Neural progenitor cell (in vitro differentiated cells): ENCODE results near the gene IL1R2. TPM values are rescaled to one million over a fixed set of nuclear protein-coding genes. Genes with fewer than 3 reads are reported as not detected.
A peak's percentile ranks its signal among the peaks of the same experiment; 100 is the strongest.

Experiments used
- DNase-seq: peaks from one replicate; pipeline ENCODE4 v3.0.0-alpha.2; 2016; ENCODE audit warnings: low spot score
- H2AFZ ChIP-seq: fragments of 200-600 bp; sonication (generic); replicated peaks from 2 replicates; pipeline ENCODE4 v1.6.1; 2016; ENCODE audit warnings: antibody characterized with exemption
- H3F3A ChIP-seq: fragments of 200-600 bp; sonication (generic); 2 replicates; pipeline ENCODE4 v1.6.1; 2016; ENCODE audit warnings: antibody characterized with exemption, low read depth
- H3K27ac ChIP-seq: fragments of 200-600 bp; sonication (generic); 2 replicates; pipeline ENCODE4 v1.5.1; 2016; ENCODE audit warnings: mild to moderate bottlenecking
- H3K27me3 ChIP-seq: fragments of 200-600 bp; sonication (generic); 2 replicates; pipeline ENCODE4 v1.6.1; 2016; ENCODE audit warnings: mild to moderate bottlenecking, moderate library complexity
- H3K36me3 ChIP-seq: fragments of 200-600 bp; sonication (generic); 2 replicates; pipeline ENCODE4 v1.5.1; 2016
- H3K4me1 ChIP-seq: fragments of 200-600 bp; sonication (generic); 2 replicates; pipeline ENCODE4 v1.6.1; 2016; ENCODE audit warnings: mixed run types
- H3K4me2 ChIP-seq: fragments of 200-600 bp; sonication (generic); 2 replicates; pipeline ENCODE4 v1.6.1; 2016
- H3K4me3 ChIP-seq: fragments of 200-600 bp; sonication (generic); 2 replicates; pipeline ENCODE4 v1.5.1; 2016
- H3K79me2 ChIP-seq: fragments of 200-600 bp; sonication (generic); 2 replicates; pipeline ENCODE4 v1.6.1; 2016; ENCODE audit warnings: low read depth
- H3K9ac ChIP-seq: fragments of 200-600 bp; sonication (generic); 2 replicates; pipeline ENCODE4 v1.6.1; 2016
- H3K9me3 ChIP-seq: fragments of 200-600 bp; sonication (generic); 2 replicates; pipeline ENCODE4 v1.5.1; 2016; ENCODE audit warnings: low read depth
- H4K20me1 ChIP-seq: fragments of 200-600 bp; sonication (generic); 2 replicates; pipeline ENCODE4 v1.6.1; 2016; ENCODE audit warnings: low read depth
- H3K27ac Mint-ChIP-seq: 3 replicates; pipeline ENCODE4 v1.8.0; 2021; ENCODE audit warnings: mixed read lengths
- H3K27me3 Mint-ChIP-seq: 2 replicates; pipeline ENCODE4 v1.8.0; 2022; ENCODE audit warnings: low read depth, mild to moderate bottlenecking, inconsistent platforms, moderate library complexity, mixed read lengths; ENCODE audit not compliant: insufficient read depth
- H3K36me3 Mint-ChIP-seq: 3 replicates; pipeline ENCODE4 v1.8.0; 2021; ENCODE audit warnings: mixed read lengths
- H3K4me1 Mint-ChIP-seq: 3 replicates; pipeline ENCODE4 v1.8.0; 2021; ENCODE audit warnings: mixed read lengths
- H3K4me3 Mint-ChIP-seq: 3 replicates; pipeline ENCODE4 v1.8.0; 2021; ENCODE audit warnings: mild to moderate bottlenecking, moderate library complexity, mixed read lengths
- H3K9me3 Mint-ChIP-seq: 3 replicates; pipeline ENCODE4 v1.8.0; 2020; ENCODE audit warnings: mixed read lengths
- CTCF ChIP-seq: fragments of 200-600 bp; sonication (generic); IDR thresholded peaks from 2 replicates; pipeline ENCODE4 v1.5.1; 2017; ENCODE audit warnings: antibody characterized with exemption, mild to moderate bottlenecking
- EZH2 ChIP-seq: fragments of 200-600 bp; sonication (generic); IDR thresholded peaks from 2 replicates; pipeline ENCODE4 v1.6.1; 2017; ENCODE audit warnings: antibody characterized with exemption, mild to moderate bottlenecking, moderate library complexity
- EZH2phosphoT487 ChIP-seq: fragments of 200-600 bp; sonication (generic); IDR thresholded peaks from 2 replicates; pipeline ENCODE4 v1.6.1; 2017; ENCODE audit warnings: antibody characterized with exemption
- total RNA-seq: library from RNA; depleted of rRNA; stranded (reverse); fragments of >200 nt; gene quantifications from 2 replicates; pipeline ENCODE4 v1.2.3, GENCODE V29; 2015; ENCODE audit warnings: low replicate concordance

Gene IL1R2
- total RNA-seq, 1 donor from 2014 or later, result not detected

GRCh38 chr2:101972621-101973434 is 18.9 kb upstream of the IL1R2 start:
- Histone ChIP-seq H3K27me3 (no peaks in the 10 kb centered on the region), H3K9ac (no peak overlapping the region), H3K4me2 (no peak overlapping the region), H3K4me1 (peaks cover 17% of the 10 kb centered on the region), H3K4me3 (no peak overlapping the region), H3K9me3 (no peaks in the 10 kb centered on the region), H3K36me3 (no peaks in the 10 kb centered on the region), H3K27ac (no peak overlapping the region), H3F3A (peaks cover 12% of the 10 kb centered on the region), H4K20me1 (no peaks in the 10 kb centered on the region), H2AFZ (no peak overlapping the region), H3K79me2 (no peaks in the 10 kb centered on the region)
- Mint-ChIP-seq H3K36me3 (no peaks in the 10 kb centered on the region), H3K9me3 (peaks cover 10% of the 10 kb centered on the region), H3K4me1 (peaks cover 27% of the 10 kb centered on the region), H3K27ac (peak overlapping the region; percentile 58), H3K27me3 (no peaks in the 10 kb centered on the region), H3K4me3 (no peak overlapping the region)
- no peak for DNase-seq
- TF ChIP-seq EZH2 (no peak), CTCF (no peak), EZH2phosphoT487 (no peak)

GRCh38 chr2:101974663-101975062 is 17.1 kb upstream of the IL1R2 start:
- DNase-seq, result peak; percentile 78
- no peak overlapping the region for H3K4me3 ChIP-seq
- H3K4me2 ChIP-seq, result peak overlapping the region; percentile 65
- no peak overlapping the region for H3K9ac ChIP-seq
- Mint-ChIP-seq H3K27me3 (no peaks in the 10 kb centered on the region), H3K4me1 (peaks cover 27% of the 10 kb centered on the region), H3K27ac (peak overlapping the region; percentile 76), H3K4me3 (no peak overlapping the region), H3K36me3 (no peaks in the 10 kb centered on the region), H3K9me3 (peaks cover 10% of the 10 kb centered on the region)
- H3F3A ChIP-seq, result peaks cover 12% of the 10 kb centered on the region
- H4K20me1 ChIP-seq, result no peaks in the 10 kb centered on the region
- H3K27ac ChIP-seq, result no peak overlapping the region
- TF ChIP-seq EZH2phosphoT487 (no peak), EZH2 (no peak), CTCF (no peak)
- H3K4me1 ChIP-seq, result peaks cover 17% of the 10 kb centered on the region
- no peaks in the 10 kb centered on the region for H3K27me3 ChIP-seq
- peak overlapping the region; percentile 81 for H2AFZ ChIP-seq
- H3K36me3 ChIP-seq, result no peaks in the 10 kb centered on the region
- no peaks in the 10 kb centered on the region for H3K79me2 ChIP-seq
- no peaks in the 10 kb centered on the region for H3K9me3 ChIP-seq

- Histone ChIP-seq H3K27me3 (no peaks in the 10 kb centered on the region), H3K79me2 (no peaks in the 10 kb centered on the region), H4K20me1 (no peaks in the 10 kb centered on the region), H3K4me2 (peak overlapping the region; percentile 65), H3K36me3 (no peaks in the 10 kb centered on the region), H2AFZ (no peak overlapping the region), H3K9ac (no peak overlapping the region), H3F3A (peaks cover 12% of the 10 kb centered on the region), H3K4me3 (no peak overlapping the region), H3K9me3 (no peaks in the 10 kb centered on the region), H3K4me1 (peaks cover 17% of the 10 kb centered on the region), H3K27ac (no peak overlapping the region)
- H3K27ac Mint-ChIP-seq, result no peak overlapping the region
- H3K4me3 Mint-ChIP-seq, result no peak overlapping the region
- no peak for DNase-seq
- TF ChIP-seq CTCF, result no peak
- no peak for TF ChIP-seq EZH2phosphoT487
- no peak for TF ChIP-seq EZH2
- H3K36me3 Mint-ChIP-seq, result no peaks in the 10 kb centered on the region
- no peaks in the 10 kb centered on the region for H3K27me3 Mint-ChIP-seq
- peaks cover 27% of the 10 kb centered on the region for H3K4me1 Mint-ChIP-seq
- peaks cover 9% of the 10 kb centered on the region for H3K9me3 Mint-ChIP-seq
Measured at GRCh38 chr2:101975171-101975870, 16.4 kb upstream of the IL1R2 start.
